Gastroesophageal sphincter (tissue), 4 donors: Measurements from ENCODE around the gene SLC25A39. TPM values are rescaled to one million over a fixed set of nuclear protein-coding genes. Genes with fewer than 3 reads are reported as not detected.

ENCODE experiments used
- ATAC-seq: fragments of 150-250 bp; one replicate; pipeline ENCODE4 v1.9.1; 2016; ENCODE audit warnings: mild to moderate bottlenecking, moderate library complexity
- H3K27ac ChIP-seq, 4 donors: fragments of 200-600 bp; sonication (generic) in 3 of 4; 1 replicate in 3 of 4; 2 replicates in 1 of 4; pipeline ENCODE4 v1.5.1; 2016 to 2019
- H3K27me3 ChIP-seq: fragments of 200-600 bp; sonication (generic); one replicate; pipeline ENCODE4 v1.5.1; 2019
- H3K36me3 ChIP-seq, 2 donors: fragments of 200-600 bp; sonication (generic); one replicate each; pipeline ENCODE4 v1.5.1; 2019; ENCODE audit warnings: control low read depth in 1 of 2
- H3K4me1 ChIP-seq, 3 donors: fragments of 200-600 bp; sonication (generic); 1 replicate in 2 of 3; 2 replicates in 1 of 3; pipeline ENCODE4 v1.5.1; 2016 to 2019; ENCODE audit warnings: control low read depth in 2 of 3
- H3K4me3 ChIP-seq, 2 donors: fragments of 200-600 bp; sonication (generic); one replicate each; pipeline ENCODE4 v1.5.1; 2019; ENCODE audit warnings: mild to moderate bottlenecking in 1 of 2, moderate library complexity in 1 of 2
- H3K9me3 ChIP-seq, 3 donors: fragments of 200-600 bp; sonication (generic); one replicate each; pipeline ENCODE4 v1.5.1; 2017 to 2019; ENCODE audit warnings: control low read depth in 2 of 3
- CTCF ChIP-seq, 4 experiments: fragments of 200-600 bp in 2 of 4; fragments of 450-650 bp in 2 of 4; sonication (generic) in 1 of 4; IDR thresholded peaks; one replicate each; pipeline ENCODE4 v1.5.1; 2017 to 2019; ENCODE audit warnings: antibody characterized with exemption in 4 of 4, mild to moderate bottlenecking in 2 of 4, moderate library complexity in 2 of 4
- EP300 ChIP-seq: sonication (generic); formaldehyde crosslinking; IDR thresholded peaks from one replicate; pipeline ENCODE4 v1.6.1; 2017; ENCODE audit warnings: antibody characterized with exemption, mild to moderate bottlenecking
- POLR2A ChIP-seq, 2 donors: fragments of 450-650 bp; IDR thresholded peaks; one replicate each; pipeline ENCODE4 v1.6.1; 2017; ENCODE audit warnings: antibody characterized with exemption in 2 of 2, mild to moderate bottlenecking in 2 of 2, moderate library complexity in 1 of 2
- POLR2AphosphoS5 ChIP-seq: sonication (generic); formaldehyde crosslinking; IDR thresholded peaks from one replicate; pipeline ENCODE4 v1.6.1; 2017; ENCODE audit warnings: antibody characterized with exemption
- WGBS, 2 donors: methylation state at CpG; one replicate each; pipeline ENCODE4 v1.1.5; 2018; ENCODE audit warnings: low coverage in 1 of 2; 5-methylcytosine and 5-hydroxymethylcytosine counted together
- total RNA-seq, 4 donors: library from RNA; depleted of rRNA; stranded (reverse); fragments of >200 nt; gene quantifications; one replicate each; pipeline ENCODE4 v1.1.0, GENCODE V29; 2016

The SLC25A39 gene
- total RNA-seq, 4 donors from 2014 or later: 36.2 to 61.8 (median 49.2) TPM

GRCh38 chr17:44281570-44281969 lies 43.1 kb downstream of the SLC25A39 start:
- WGBS, 2 donors: no CpG with 5 or more reads among the region's 2 CpGs
- Histone ChIP-seq H3K9me3 (no peaks in the 10 kb centered on the region), H3K4me1 (peaks cover 0 to 18% (median 13%) of the 10 kb centered on the region in 3 donors), H3K27ac (no peak overlapping the region), H3K36me3 (no peaks in the 10 kb centered on the region), H3K27me3 (peaks cover 10% of the 10 kb centered on the region), H3K4me3 (no peak overlapping the region)
- no peak for TF ChIP-seq CTCF (IDR thresholded peaks at IDR 0.05)
- no peak for TF ChIP-seq EP300
- TF ChIP-seq POLR2A (IDR thresholded peaks at IDR 0.05): no peak
- no peak for ATAC-seq

DNA sequence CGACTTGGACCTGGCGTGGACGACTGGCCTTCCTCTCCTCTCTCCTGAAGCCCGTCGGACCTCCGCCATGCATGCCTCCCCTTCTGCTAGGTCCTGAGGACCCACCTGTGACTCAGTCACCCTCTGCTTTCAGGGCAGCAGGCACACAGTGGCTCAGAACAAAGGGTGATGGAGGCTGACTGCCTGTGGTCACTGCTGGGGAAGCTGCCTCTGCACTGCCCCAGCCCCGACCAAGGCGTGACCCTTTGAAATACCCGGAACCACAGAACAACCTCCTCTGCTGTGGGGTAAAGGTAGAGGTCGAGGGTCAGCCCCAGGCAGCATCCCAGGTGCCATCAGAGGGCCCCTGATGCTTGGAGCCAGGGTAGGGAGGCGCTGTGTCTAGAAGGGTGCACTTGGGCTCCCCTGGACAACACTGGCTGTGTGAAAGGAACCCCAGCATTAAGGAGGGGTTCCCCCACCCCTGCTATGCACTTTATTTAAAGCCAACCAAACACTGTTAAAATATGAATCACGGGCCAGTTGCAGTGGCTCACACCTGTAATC lies 44.2 kb downstream of the SLC25A39 start:
- 54 to 73% methylated on average over 3 to 9 of the region's 12 CpGs for WGBS, 2 donors
- no peak for ATAC-seq
- Histone ChIP-seq H3K9me3 (no peaks in the 10 kb centered on the region), H3K27ac (peak overlapping the region in 2 of 4 donors; percentile 31 to 66), H3K36me3 (no peaks in the 10 kb centered on the region), H3K4me1 (peaks cover 0 to 18% (median 13%) of the 10 kb centered on the region in 3 donors), H3K27me3 (peaks cover 10% of the 10 kb centered on the region), H3K4me3 (no peak overlapping the region)
- TF ChIP-seq CTCF (IDR thresholded peaks at IDR 0.05) (no peak), POLR2AphosphoS5 (no peak), POLR2A (IDR thresholded peaks at IDR 0.05) (no peak), EP300 (no peak)

GRCh38 chr17:44279666-44280391 lies 44.8 kb downstream of the SLC25A39 start:
- ATAC-seq: peak; percentile 92
- Histone ChIP-seq H3K4me1 (peaks cover 0 to 18% (median 13%) of the 10 kb centered on the region in 3 donors), H3K27me3 (peaks cover 10% of the 10 kb centered on the region), H3K4me3 (no peak overlapping the region), H3K36me3 (no peaks in the 10 kb centered on the region), H3K9me3 (no peaks in the 10 kb centered on the region), H3K27ac (peak overlapping the region in 3 of 4 donors; percentile 31 to 66 (median 45))
- TF ChIP-seq POLR2A (IDR thresholded peaks at IDR 0.05): no peak
- no peak for TF ChIP-seq EP300
- no peak for TF ChIP-seq POLR2AphosphoS5
- no peak for TF ChIP-seq CTCF (IDR thresholded peaks at IDR 0.05)
- 33 to 92% methylated on average over 2 to 18 of the region's 20 CpGs for WGBS, 2 donors

GRCh38 chr17:44279346-44279665 lies 45.3 kb downstream of the SLC25A39 start:
- Histone ChIP-seq H3K4me1 (peaks cover 0 to 18% (median 13%) of the 10 kb centered on the region in 3 donors), H3K27ac (peak overlapping the region in 1 of 4 donors; percentile 20), H3K27me3 (peaks cover 12% of the 10 kb centered on the region), H3K4me3 (no peak overlapping the region), H3K36me3 (no peaks in the 10 kb centered on the region), H3K9me3 (no peaks in the 10 kb centered on the region)
- 86 to 100% methylated on average over 1 to 2 of the region's 2 CpGs for WGBS, 2 donors
- TF ChIP-seq POLR2AphosphoS5 (no peak), POLR2A (IDR thresholded peaks at IDR 0.05) (no peak), CTCF (IDR thresholded peaks at IDR 0.05) (no peak), EP300 (no peak)
- ATAC-seq: peak; percentile 11

DNA sequence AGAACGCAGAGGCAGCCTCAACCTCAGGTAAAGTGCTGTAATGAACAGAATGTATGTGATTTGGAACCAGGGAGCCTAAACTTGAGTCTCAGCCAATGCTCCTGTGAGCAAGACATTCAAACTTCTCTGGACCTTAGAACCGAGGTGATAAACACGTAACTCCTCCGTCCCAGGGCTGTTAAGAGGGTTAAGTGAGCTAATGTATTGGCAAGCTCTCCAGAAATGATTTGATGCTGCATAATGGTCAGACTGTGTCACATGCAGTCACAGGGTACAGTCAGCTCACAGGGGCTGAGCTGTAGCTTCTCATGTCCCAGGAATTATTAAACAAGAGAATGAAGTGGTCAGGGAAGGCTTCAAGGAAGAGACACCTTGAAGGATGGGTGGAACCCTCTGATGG lies 46.6 kb downstream of the SLC25A39 start:
- ATAC-seq: no peak
- Histone ChIP-seq H3K9me3 (no peaks in the 10 kb centered on the region), H3K4me3 (no peak overlapping the region), H3K4me1 (peaks cover 0 to 18% (median 13%) of the 10 kb centered on the region in 3 donors), H3K27ac (no peak overlapping the region), H3K36me3 (no peaks in the 10 kb centered on the region), H3K27me3 (peaks cover 14% of the 10 kb centered on the region)
- TF ChIP-seq EP300 (no peak), POLR2AphosphoS5 (no peak), CTCF (IDR thresholded peaks at IDR 0.05) (no peak), POLR2A (IDR thresholded peaks at IDR 0.05) (no peak)
- WGBS, 2 donors: 93 to 100% methylated on average over 1 to 4 of the region's 4 CpGs
